ENCODE measurements around the gene BCKDK. TPM values are rescaled to one million over a fixed set of nuclear protein-coding genes. Genes with fewer than 3 reads are reported as not detected.
"Not testable (repeated sequence)": the region's sequence is repeated elsewhere in the genome, so short reads cannot be mapped to it uniquely, and the experiment has no call there.

BCKDK gene
- total and polyA plus RNA-seq, 4 donors, result 16.2 to 61.8 (median 33.9) TPM

DNA sequence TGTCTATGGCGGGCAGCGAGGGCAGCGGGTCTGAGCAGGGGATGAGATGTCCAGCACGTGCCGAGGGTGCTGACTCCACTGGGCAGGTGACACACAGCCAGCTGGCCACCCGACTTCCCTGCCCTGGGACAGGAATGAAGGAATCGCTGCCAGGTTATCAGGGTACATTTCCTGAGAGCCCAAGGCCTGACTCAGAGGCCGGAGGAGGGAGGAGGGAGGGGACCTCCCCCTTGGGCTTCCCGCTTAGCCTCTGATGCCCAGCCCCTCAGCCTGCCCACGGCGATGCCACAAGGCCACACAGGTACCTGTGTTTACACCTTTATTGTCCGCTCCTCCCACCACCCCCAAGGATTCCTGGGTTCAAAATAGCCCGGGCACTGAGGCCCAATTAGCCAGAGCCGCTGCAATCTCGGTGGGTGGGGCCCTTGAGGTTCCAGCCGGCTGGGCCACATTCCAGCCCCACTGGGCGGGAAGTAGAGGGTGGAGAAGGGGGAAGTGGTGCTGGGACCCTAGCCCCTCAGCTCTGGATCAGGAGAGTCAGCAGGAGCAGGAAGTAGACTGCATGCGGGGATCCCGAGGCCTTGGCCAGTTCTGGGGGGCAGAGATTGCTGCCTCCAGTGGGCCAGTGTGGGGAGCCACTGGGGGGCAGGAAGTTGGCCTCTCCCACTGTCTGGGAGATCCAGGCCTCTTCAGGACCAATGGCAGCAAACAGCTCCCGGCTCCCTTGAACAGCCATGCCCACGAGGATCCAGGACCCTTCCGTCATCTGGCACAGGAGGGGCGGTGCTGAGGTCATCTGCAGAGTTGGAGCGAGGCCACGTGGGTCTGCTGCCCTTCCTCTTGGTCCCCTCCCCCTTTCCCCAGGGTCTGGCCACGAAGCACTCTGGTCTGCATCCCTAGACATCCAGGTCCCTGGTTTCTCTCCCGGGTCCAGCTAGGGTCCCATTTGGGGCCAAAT, 30.7 kb downstream of the BCKDK start:
- DNase-seq (peak; percentile 71 to 81 (median 79)), ATAC-seq (ENCODE audit: insufficient read depth, low FRiP score) (peak; percentile 10)

DNA sequence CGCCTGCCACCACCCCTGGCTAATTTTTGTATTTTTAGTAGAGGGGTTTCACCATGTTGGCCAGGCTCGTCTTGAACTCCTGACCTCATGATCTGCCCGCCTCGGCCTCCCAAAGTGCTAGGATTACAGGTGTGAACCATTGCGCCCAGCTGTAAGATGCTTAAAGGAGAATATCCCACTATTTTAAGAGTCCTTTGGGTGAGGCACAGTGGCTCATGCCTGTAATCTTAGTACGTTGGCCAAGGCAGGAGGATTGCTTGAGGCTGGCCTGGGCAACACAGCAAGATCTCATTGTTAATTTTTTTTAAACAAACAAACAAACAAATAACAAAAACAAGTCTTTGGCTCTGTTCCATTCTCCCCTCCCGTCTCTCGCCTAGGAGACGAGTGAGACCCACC, 32.9 kb downstream of the BCKDK start:
- H3K9ac ChIP-seq (ENCODE audit: insufficient read depth in 1 of 2, low read length in 2 of 2), result peak overlapping the region in 1 of 2 donors; percentile 65
- peaks cover 7 to 29% (median 20%) of the 10 kb centered on the region in 5 donors for H3K4me1 ChIP-seq (ENCODE audit: control insufficient read depth in 5 of 5, insufficient read depth in 5 of 5, low read length in 5 of 5)
- H3K27ac ChIP-seq (ENCODE audit: low read depth in 1 of 2, low read length in 1 of 2), result peak overlapping the region; percentile 67 to 93
- H3K36me3 ChIP-seq (ENCODE audit: control insufficient read depth in 4 of 4, insufficient read depth in 4 of 4, low read length in 4 of 4); H3K27me3 ChIP-seq (ENCODE audit: control insufficient read depth in 3 of 3, insufficient read depth in 3 of 3, low read length in 2 of 3); H3K9me3 ChIP-seq (ENCODE audit: control insufficient read depth in 4 of 4, insufficient read depth in 3 of 4, low read length in 3 of 4); H3K4me3 ChIP-seq; DNase-seq; ATAC-seq (ENCODE audit: insufficient read depth, low FRiP score): not testable (repeated sequence)
- 89 to 93% methylated on average over 9 of the region's 9 CpGs for WGBS, 2 donors

More for the DNA sequence above, 30.7 kb downstream of the BCKDK start:
- Histone ChIP-seq H3K27ac (ENCODE audit: low read depth in 1 of 2, low read length in 1 of 2) (peak overlapping the region; percentile 24 to 88), H3K27me3 (ENCODE audit: control insufficient read depth in 3 of 3, insufficient read depth in 3 of 3, low read length in 2 of 3) (no peaks in the 10 kb centered on the region), H3K9me3 (ENCODE audit: control insufficient read depth in 4 of 4, insufficient read depth in 3 of 4, low read length in 3 of 4) (no peaks in the 10 kb centered on the region), H3K4me1 (ENCODE audit: control insufficient read depth in 5 of 5, insufficient read depth in 5 of 5, low read length in 5 of 5) (peaks cover 7 to 45% (median 20%) of the 10 kb centered on the region in 5 donors), H3K4me3 (no peak overlapping the region), H3K9ac (ENCODE audit: insufficient read depth in 1 of 2, low read length in 2 of 2) (peak overlapping the region; percentile 30 to 32), H3K36me3 (ENCODE audit: control insufficient read depth in 4 of 4, insufficient read depth in 4 of 4, low read length in 4 of 4) (no peaks in the 10 kb centered on the region)
- TF ChIP-seq, protein P1, sequence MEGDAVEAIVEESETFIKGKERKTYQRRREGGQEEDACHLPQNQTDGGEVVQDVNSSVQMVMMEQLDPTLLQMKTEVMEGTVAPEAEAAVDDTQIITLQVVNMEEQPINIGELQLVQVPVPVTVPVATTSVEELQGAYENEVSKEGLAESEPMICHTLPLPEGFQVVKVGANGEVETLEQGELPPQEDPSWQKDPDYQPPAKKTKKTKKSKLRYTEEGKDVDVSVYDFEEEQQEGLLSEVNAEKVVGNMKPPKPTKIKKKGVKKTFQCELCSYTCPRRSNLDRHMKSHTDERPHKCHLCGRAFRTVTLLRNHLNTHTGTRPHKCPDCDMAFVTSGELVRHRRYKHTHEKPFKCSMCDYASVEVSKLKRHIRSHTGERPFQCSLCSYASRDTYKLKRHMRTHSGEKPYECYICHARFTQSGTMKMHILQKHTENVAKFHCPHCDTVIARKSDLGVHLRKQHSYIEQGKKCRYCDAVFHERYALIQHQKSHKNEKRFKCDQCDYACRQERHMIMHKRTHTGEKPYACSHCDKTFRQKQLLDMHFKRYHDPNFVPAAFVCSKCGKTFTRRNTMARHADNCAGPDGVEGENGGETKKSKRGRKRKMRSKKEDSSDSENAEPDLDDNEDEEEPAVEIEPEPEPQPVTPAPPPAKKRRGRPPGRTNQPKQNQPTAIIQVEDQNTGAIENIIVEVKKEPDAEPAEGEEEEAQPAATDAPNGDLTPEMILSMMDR (IDR thresholded peaks at IDR 0.05; ENCODE audit: control extremely low read depth, extremely low read depth), result no peak
- WGBS, 2 donors, result 55 to 67% methylated on average over 26 to 27 of the region's 27 CpGs

DNA sequence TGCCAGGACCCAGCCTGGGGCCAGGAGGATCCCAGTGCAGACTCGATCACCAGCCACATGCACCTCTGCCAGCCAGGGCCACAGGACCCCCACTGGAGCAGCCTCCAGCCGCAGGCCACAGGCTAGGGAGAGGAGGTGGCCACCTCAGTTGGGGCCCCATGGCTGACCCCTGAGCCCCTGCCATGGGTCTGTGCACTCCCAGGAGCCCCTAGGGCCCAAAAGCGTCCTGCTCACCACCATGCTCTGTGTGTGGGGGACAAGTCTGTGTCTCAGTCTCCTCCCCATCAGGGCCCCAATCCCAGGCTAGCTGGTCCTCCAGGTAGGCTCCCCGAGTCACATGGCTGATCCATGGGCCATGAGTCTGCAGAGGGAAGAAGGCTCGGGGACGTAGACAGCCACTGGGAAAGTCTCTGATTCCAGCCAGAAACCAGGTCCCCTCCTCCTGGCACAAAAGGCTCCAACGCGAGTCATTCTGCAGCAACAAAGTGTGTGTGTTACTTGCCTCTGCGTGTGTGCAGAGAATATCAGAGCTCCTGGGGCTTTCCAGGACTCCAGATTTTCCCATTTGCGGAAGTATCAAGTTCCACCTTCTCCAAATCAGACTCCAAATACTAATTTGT, 33.4 kb downstream of the BCKDK start:
- DNase-seq (peak in 2 of 3 donors; percentile 75 to 82), ATAC-seq (ENCODE audit: insufficient read depth, low FRiP score) (no peak)
- H3K9me3 ChIP-seq (ENCODE audit: control insufficient read depth in 4 of 4, insufficient read depth in 3 of 4, low read length in 3 of 4), result no peaks in the 10 kb centered on the region
- H3K27ac ChIP-seq (ENCODE audit: low read depth in 1 of 2, low read length in 1 of 2), result peak overlapping the region; percentile 67 to 93
- TF ChIP-seq, protein P1 (IDR thresholded peaks at IDR 0.05; ENCODE audit: control extremely low read depth, extremely low read depth), result no peak
- peak overlapping the region in 1 of 2 donors; percentile 65 for H3K9ac ChIP-seq (ENCODE audit: insufficient read depth in 1 of 2, low read length in 2 of 2)
- 35 to 42% methylated on average over 10 of the region's 10 CpGs for WGBS, 2 donors
- peaks cover 0 to 9% (median 0%) of the 10 kb centered on the region in 3 donors for H3K27me3 ChIP-seq (ENCODE audit: control insufficient read depth in 3 of 3, insufficient read depth in 3 of 3, low read length in 2 of 3)
- no peaks in the 10 kb centered on the region for H3K36me3 ChIP-seq (ENCODE audit: control insufficient read depth in 4 of 4, insufficient read depth in 4 of 4, low read length in 4 of 4)
- peaks cover 7 to 29% (median 18%) of the 10 kb centered on the region in 5 donors for H3K4me1 ChIP-seq (ENCODE audit: control insufficient read depth in 5 of 5, insufficient read depth in 5 of 5, low read length in 5 of 5)
- no peak overlapping the region for H3K4me3 ChIP-seq

Measured in lung (tissue), 12 donors.